Liver (tissue), 3 donors: Measurements from ENCODE around the gene SEZ6L2.

Experiments
- FOXA1 ChIP-seq: IDR thresholded peaks from 2 replicates; pipeline ENCODE4 v1.6.1; 2016; ENCODE audit warnings: antibody characterized with exemption
- GABPA ChIP-seq, 2 donors: IDR thresholded peaks in 1 of 2; conservative IDR thresholded peaks in 1 of 2; 2 replicates each; pipeline ENCODE4 v1.6.1; 2016; ENCODE audit warnings: antibody characterized with exemption in 2 of 2, mild to moderate bottlenecking in 1 of 2, moderate library complexity in 1 of 2
- HNF4A ChIP-seq, 2 donors: conservative IDR thresholded peaks; 2 replicates each; pipeline ENCODE4 v1.6.1; 2016; ENCODE audit warnings: antibody characterized with exemption in 2 of 2, mild to moderate bottlenecking in 2 of 2
- RAD21 ChIP-seq, 2 donors: IDR thresholded peaks; 2 replicates each; pipeline ENCODE4 v1.6.1; 2016; ENCODE audit warnings: antibody characterized with exemption in 2 of 2, mild to moderate bottlenecking in 2 of 2
- RXRA ChIP-seq, 2 donors: IDR thresholded peaks; 2 replicates each; pipeline ENCODE4 v1.6.1; 2017 to 2018; ENCODE audit warnings: antibody characterized with exemption in 2 of 2, mild to moderate bottlenecking in 1 of 2
- SP1 ChIP-seq: IDR thresholded peaks from 2 replicates; pipeline ENCODE4 v1.6.1; 2018; ENCODE audit warnings: antibody characterized with exemption, mild to moderate bottlenecking
- TAF1 ChIP-seq: conservative IDR thresholded peaks from 2 replicates; pipeline ENCODE4 v1.6.1; 2016; ENCODE audit warnings: antibody characterized with exemption, mild to moderate bottlenecking
- YY1 ChIP-seq: IDR thresholded peaks from 2 replicates; pipeline ENCODE4 v1.6.1; 2016; ENCODE audit warnings: antibody characterized with exemption, mild to moderate bottlenecking
- TF ChIP-seq, protein P1 (sequence below): IDR thresholded peaks from 2 replicates; pipeline ENCODE4 v1.6.1; 2016; ENCODE audit warnings: antibody characterized with exemption, mild to moderate bottlenecking
- TF ChIP-seq, protein P2 (sequence below): fragments of 150-350 bp; IDR thresholded peaks from 2 replicates; pipeline ENCODE4 v1.5.1; 2017; ENCODE audit warnings: improper control_type of control experiment, low read depth, low read length; ENCODE audit not compliant: missing input control
- donor health status: healthy.
- donor health status: healthy.

DNA sequence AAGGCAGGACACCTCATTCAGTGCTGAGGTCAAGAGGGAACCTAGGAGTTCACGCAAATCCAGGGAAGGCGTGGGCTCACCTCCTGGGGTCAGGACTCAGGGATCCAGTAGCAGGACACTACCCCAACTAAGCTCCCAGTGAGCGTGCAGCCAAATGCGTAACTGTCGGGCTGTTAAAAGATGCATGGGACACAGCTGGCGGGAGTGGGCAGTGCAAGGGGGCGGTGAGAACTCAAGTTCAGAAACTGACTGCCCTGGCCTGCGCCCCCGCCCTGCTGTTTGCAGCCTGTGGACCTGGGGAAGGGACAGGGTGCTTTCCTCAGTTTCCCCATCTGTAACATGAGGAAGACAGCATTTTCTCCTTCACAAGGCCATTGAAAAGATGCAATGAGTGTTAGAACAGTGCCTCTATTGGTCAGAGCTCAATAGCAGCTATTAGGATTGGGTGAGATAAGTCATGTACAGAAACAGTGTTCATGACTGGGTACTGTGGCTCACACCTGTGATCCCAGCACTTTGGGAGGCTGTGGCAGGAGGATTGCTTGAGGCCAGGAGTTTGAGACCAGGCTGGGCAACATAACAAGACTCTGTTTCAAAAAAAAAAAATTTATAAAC, 56.5 kb downstream of the SEZ6L2 start:
- TF ChIP-seq, protein P1, sequence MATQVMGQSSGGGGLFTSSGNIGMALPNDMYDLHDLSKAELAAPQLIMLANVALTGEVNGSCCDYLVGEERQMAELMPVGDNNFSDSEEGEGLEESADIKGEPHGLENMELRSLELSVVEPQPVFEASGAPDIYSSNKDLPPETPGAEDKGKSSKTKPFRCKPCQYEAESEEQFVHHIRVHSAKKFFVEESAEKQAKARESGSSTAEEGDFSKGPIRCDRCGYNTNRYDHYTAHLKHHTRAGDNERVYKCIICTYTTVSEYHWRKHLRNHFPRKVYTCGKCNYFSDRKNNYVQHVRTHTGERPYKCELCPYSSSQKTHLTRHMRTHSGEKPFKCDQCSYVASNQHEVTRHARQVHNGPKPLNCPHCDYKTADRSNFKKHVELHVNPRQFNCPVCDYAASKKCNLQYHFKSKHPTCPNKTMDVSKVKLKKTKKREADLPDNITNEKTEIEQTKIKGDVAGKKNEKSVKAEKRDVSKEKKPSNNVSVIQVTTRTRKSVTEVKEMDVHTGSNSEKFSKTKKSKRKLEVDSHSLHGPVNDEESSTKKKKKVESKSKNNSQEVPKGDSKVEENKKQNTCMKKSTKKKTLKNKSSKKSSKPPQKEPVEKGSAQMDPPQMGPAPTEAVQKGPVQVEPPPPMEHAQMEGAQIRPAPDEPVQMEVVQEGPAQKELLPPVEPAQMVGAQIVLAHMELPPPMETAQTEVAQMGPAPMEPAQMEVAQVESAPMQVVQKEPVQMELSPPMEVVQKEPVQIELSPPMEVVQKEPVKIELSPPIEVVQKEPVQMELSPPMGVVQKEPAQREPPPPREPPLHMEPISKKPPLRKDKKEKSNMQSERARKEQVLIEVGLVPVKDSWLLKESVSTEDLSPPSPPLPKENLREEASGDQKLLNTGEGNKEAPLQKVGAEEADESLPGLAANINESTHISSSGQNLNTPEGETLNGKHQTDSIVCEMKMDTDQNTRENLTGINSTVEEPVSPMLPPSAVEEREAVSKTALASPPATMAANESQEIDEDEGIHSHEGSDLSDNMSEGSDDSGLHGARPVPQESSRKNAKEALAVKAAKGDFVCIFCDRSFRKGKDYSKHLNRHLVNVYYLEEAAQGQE, result no peak
- TF ChIP-seq FOXA1, result no peak
- no peak for TF ChIP-seq RXRA (IDR thresholded peaks at IDR 0.05)
- TF ChIP-seq, protein P2, sequence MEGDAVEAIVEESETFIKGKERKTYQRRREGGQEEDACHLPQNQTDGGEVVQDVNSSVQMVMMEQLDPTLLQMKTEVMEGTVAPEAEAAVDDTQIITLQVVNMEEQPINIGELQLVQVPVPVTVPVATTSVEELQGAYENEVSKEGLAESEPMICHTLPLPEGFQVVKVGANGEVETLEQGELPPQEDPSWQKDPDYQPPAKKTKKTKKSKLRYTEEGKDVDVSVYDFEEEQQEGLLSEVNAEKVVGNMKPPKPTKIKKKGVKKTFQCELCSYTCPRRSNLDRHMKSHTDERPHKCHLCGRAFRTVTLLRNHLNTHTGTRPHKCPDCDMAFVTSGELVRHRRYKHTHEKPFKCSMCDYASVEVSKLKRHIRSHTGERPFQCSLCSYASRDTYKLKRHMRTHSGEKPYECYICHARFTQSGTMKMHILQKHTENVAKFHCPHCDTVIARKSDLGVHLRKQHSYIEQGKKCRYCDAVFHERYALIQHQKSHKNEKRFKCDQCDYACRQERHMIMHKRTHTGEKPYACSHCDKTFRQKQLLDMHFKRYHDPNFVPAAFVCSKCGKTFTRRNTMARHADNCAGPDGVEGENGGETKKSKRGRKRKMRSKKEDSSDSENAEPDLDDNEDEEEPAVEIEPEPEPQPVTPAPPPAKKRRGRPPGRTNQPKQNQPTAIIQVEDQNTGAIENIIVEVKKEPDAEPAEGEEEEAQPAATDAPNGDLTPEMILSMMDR, result no peak
- TF ChIP-seq HNF4A (conservative IDR thresholded peaks at IDR 0.05), result no peak
- TF ChIP-seq TAF1, result no peak
- TF ChIP-seq SP1, result no peak
- no peak for TF ChIP-seq GABPA (IDR thresholded peaks at IDR 0.05 in 1 of 2, conservative IDR thresholded peaks at IDR 0.05 in 1 of 2)
- no peak for TF ChIP-seq RAD21 (IDR thresholded peaks at IDR 0.05)
- TF ChIP-seq YY1, result no peak
